Activated CD4-positive, alpha-beta T cell treated with anti-CD3 and anti-CD28 coated beads, Interleukin-2, amount 50 U/mL, for 4 hours (primary cell): ENCODE measurements around the gene DISC1.
A peak's percentile ranks its signal among the peaks of the same experiment; 100 is the strongest.
"Not testable (repeated sequence)": the region's sequence is repeated elsewhere in the genome, so short reads cannot be mapped to it uniquely, and the experiment has no call there.

Experiments
- DNase-seq, 2 experiments: peaks; one replicate each; pipeline ENCODE4 v3.0.0-alpha.2; 2020

DISC1 gene

DNA sequence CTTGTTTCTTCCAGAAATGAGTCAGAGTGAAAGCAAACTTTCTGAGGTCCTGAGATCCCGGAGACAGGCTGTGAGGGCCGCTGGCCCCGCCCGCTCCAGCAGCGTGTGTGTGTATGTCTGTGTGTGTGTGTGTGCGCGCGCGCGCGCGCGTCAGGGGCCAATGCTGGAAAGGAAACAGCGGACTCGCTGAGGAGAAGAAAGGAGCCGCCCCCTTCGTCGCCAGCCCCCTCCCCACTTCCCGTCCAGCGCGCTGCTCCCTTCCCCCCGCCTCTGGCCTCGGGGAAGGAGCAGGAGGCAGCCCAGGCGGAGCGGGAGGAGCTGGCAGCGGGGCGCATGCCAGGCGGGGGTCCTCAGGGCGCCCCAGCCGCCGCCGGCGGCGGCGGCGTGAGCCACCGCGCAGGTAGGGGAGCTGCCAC lies at the start of gene DISC1:
Gene DISC1 (plus strand): TSS at position 256 of the 416 bp plus-strand sequence. CDS start 78 bp downstream, at position 334.
- DNase-seq: peak; percentile 48 to 56

DNA sequence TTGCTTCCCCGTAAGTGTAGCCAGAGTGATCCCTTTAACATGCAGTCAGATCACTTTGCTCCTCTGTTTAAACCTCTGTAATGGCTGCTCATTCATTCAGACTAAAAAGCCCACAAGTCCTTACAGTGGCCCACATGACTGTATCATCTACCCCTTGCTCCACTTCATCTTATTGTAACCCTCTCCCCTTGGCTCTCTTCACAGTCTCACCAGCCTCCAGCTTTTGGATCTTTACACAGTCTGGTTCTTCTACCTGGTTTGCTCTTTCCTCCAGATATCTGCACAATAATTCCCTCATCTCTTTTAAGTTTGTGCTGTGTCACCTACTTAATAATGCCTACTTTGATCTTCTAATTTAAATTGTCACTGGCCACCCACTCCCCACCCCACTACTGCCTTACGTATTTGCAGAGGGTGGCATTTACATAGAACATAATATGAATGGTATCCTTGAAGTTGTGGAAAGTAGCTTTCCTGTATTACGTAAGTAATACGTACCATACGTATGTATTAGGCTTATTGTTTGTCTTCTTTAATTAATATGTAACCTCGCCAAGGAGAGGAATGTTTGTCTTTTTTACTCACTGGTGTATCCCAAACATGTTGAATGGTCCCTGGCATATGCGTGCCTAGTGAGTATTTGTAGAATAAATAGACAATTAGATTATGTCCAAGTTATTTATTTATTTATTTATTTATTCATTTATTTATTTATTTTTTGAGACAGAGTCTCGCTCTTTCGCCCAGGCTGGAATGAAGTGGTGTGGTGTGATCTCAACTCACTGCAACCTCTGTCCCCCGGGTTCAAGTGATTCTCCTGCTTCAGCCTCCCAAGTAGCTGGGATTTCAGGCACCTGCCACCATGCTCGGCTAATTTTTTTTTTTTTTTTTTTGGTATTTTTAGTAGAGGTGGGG lies 49.5 kb upstream of the DISC1 start:
- DNase-seq: no peak

DNA sequence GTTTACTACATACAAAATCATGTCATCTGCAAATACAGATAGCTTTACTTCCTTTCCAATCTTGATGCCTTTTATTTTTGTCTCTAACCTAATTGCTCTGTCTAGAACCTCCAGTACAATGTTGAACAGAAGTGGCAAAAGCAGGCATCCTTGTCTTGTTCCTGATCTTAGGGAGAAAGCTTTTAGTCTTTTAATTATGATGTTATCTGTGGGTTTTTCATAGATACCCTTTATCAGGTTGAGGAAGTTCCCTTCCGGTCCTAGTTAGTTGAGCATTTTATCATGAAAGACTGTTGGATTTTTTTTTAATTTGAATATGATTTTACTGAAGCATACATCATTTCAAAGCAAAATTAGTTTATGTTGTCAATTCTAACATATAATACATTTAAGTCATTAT lies 45.7 kb upstream of the DISC1 start:
- no peak for DNase-seq

GRCh38 chr1:231581859-231582258 lies 44.7 kb upstream of the DISC1 start:
- DNase-seq: no peak

DNA sequence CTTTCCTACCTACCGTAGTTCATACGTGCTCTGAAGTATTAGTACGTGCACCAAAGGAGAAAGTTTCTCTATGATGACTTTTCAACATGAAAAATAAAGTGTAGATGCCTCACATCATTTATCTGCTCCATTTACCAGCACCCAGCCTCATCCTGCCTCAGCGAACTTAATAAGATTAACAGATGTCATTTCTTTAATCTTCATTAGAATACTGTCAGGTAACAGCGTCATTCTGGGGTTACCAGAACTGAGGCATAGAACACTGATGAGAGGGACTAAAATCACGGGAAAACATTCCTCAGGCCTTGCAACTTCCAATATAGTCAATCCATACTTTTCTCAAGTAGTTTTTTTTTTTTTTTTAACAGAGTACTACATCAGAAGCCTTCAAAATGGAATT lies 43.2 kb upstream of the DISC1 start:
- DNase-seq: no peak

GRCh38 chr1:231584117-231584516 lies 42.5 kb upstream of the DISC1 start:
- no peak for DNase-seq

DNA sequence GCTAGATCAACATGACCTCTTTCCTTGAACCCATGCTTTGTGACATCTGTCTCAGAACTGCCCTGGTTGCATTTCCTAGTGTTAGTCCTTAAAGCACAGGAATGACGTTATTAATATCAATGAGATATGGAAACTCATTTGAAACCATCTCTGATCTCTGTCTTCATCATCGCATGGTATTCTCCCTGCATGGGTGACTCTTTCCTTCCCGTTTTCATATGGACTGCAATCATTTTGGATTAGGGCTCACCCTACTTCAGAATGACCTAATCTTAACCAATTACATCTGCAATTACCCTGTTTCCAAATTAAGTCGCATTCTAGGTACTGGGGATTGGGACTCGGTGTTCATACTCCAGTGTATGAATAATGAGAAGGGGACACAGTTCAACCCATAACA lies 41.7 kb upstream of the DISC1 start:
- DNase-seq: no peak

DNA sequence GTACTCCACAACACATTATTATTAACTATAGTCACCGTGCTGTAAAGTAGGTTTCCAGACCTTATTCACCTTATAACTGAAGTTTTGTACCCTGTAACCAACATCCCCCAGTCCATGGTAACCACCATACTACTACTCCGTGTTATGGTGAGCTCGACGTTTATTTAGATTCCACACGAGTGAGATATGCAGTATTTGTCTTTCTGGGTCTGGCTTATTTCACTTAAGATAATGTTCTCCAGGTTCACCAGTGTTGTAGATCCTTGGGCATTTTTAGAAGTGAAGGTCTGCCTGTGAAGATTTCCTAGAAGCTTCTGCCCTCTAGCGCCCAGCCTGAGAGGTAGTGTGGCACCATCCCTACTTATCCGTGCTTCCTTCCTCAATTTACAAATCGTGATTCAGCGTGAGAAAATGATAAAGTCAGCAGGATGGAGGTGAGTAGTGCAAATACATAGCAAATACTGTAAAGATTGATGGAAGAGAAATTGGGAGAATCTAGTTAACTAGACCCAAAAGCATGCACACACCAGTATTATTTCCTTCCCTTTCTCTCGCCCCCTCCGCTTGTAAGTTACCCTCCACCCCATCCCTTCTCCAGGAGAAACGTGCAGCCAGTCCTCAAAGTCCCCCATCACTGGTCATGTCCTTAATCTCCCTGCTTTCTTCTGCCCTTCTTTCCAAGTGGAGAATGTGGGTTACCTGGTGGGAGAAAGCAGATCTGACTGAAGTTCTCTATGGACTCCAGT lies 36.0 kb upstream of the DISC1 start:
- DNase-seq: peak; percentile 16 to 21

- DNase-seq: no peak
Observed at GRCh38 chr1:231591466-231591865, 35.1 kb upstream of the DISC1 start.

GRCh38 chr1:231592809-231593208 lies 33.8 kb upstream of the DISC1 start:
- DNase-seq: no peak

DNA sequence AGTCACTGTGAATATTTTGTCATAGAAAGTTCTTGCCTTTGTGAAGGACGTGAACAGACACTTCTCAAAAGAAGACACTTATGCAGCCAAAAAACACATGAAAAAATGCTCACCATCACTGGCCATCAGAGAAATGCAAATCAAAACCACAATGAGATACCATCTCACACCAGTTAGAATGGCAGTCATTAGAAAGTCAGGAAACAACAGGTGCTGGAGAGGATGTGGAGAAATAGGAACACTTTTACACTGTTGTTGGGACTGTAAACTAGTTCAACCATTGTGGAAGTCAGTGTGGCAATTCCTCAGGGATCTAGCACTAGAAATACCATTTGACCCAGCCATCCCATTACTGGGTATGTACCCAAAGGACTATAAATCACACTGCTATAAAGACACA lies 33.3 kb upstream of the DISC1 start:
- not testable (repeated sequence) for DNase-seq

GRCh38 chr1:231594123-231594522 lies 32.5 kb upstream of the DISC1 start:
- DNase-seq: no peak

DNA sequence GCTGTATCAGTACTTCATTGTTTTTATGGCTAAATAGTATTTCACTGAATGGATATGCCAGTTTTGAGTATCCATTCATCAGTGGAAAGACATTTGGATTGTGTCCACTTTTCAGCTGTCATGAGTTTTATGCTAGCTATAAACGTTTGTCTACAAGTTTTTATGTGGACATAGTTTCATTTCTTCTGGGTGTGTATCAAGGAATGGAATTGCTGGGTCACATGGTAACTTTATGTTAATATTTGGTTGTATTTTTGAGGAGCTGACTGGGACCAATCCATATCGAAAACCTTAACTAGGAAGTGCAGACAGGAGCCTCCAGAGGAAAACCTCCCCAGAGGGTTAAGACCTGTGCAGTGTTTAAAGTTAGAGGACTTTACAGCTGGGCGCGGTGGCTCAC lies 31.8 kb upstream of the DISC1 start:
- DNase-seq: no peak

- no peak for DNase-seq
Observed at GRCh38 chr1:231596337-231596791, 30.2 kb upstream of the DISC1 start.

GRCh38 chr1:231597971-231598370 lies 28.6 kb upstream of the DISC1 start:
- DNase-seq: no peak

DNA sequence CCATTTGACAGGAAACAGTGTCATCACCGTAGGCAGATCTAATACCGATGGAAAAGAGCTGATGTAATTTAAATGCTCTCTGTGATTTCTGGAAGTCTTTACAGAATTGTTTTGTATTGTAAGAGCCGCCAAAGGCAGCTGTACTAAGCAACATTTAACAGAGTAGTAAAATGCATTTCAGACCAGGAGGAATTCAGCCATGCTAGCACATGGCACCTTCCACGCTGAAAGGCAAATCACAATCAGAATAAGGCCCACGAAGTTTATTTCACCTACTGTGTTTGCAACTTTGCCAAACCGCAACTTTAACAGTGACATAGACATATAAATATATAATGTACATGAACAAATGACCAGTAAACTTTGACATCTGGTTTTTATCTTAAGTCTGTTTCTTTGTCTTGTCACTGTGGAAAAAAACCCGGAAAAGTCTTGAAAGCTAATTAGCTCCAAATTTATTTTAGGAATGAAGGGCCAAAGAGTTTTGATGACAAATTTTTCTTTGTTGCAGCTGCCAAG lies 26.1 kb upstream of the DISC1 start:
- no peak for DNase-seq

DNA sequence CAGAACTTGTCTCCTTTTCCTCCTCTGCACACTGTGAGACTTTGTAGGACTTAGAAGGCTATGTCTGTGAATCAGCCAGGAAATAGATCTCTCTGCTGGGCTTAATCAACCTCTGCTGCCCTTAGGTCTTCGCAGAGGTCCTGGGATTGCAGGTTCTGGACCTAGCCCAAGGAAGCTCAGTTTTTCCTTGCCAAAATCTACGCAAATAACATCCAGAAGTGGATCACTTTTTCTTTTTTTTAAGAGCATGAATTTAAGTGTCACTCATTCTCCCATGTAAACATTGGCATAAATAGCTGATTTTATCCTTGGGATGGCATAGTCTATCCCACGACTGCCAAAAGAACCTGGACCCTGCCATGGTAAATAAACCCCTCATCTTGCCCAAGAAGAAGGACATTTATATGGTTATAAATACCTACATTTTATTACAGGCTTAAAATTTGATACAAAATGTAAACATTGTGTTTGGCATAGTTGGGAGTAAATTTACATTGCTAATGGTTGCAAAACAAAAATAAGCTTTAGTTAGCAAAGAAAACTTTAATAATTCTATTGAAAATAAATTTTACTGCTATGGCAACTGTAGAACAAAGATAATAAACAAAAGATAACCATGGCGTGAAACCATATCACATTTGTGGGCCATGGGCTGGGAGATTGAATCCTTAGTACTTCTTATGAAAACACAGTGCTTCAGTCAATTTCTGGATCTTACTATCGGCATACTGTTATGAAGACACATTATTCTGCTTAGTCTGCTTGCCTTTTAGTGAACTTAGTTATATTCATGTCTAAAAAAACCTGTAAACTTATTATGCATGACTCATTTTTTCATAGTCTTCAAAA lies 24.5 kb upstream of the DISC1 start:
- no peak for DNase-seq

DNA sequence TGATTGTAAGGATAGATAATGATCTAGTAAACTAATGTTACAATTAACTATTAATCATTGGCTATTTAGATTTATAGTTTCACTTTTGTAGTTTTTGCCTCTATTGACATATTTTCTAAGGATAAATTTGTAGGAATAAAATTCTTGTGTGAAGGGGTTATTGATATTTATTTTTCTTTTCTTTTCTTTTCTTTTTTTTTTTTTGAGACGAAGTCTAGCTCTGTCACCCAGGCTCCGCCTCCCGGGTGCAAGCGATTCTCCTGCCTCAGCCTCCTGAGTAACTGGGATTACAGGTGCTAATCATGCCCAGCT lies 24.0 kb upstream of the DISC1 start:
- DNase-seq: no peak

- DNase-seq: peak in 1 of 2 experiments; percentile 13
Observed at GRCh38 chr1:231603598-231604275, 22.9 kb upstream of the DISC1 start.

GRCh38 chr1:231604276-231604621 lies 22.3 kb upstream of the DISC1 start:
- DNase-seq: no peak

GRCh38 chr1:231605149-231606100 lies 21.2 kb upstream of the DISC1 start:
- DNase-seq: no peak
